Neural cell (in vitro differentiated cells): ENCODE results near the gene ADK.

Source experiments
- EZH2 ChIP-seq: fragments of 200-600, 300-800 bp; shearing (Covaris generic), sonication (generic); IDR thresholded peaks from 2 replicates; pipeline ENCODE4 v1.6.1; 2014; ENCODE audit warnings: antibody characterized with exemption, low read length, borderline replicate concordance, mild to moderate bottlenecking; ENCODE audit not compliant: insufficient read depth, poor library complexity, severe bottlenecking
- POLR2AphosphoS5 ChIP-seq: IDR thresholded peaks from 2 replicates; pipeline ENCODE4 v1.6.1; 2012
- RAD21 ChIP-seq: fragments of 450-650 bp; conservative IDR thresholded peaks from 2 replicates; pipeline ENCODE4 v1.6.1; 2014; ENCODE audit warnings: antibody characterized with exemption, mild to moderate bottlenecking, moderate library complexity
- TF ChIP-seq, protein P1 (sequence below): fragments of 450-650 bp; IDR thresholded peaks from 2 replicates; pipeline ENCODE4 v1.5.1; 2014; ENCODE audit warnings: antibody characterized with exemption, mild to moderate bottlenecking, moderate library complexity; ENCODE audit not compliant: poor library complexity, severe bottlenecking
- TF ChIP-seq, protein P2 (sequence below): IDR thresholded peaks from 2 replicates; pipeline ENCODE4 v1.6.1; 2012; ENCODE audit warnings: borderline replicate concordance

GRCh38 chr10:74624501-74624900 is 473.5 kb downstream of the ADK start:
- TF ChIP-seq, protein P1, sequence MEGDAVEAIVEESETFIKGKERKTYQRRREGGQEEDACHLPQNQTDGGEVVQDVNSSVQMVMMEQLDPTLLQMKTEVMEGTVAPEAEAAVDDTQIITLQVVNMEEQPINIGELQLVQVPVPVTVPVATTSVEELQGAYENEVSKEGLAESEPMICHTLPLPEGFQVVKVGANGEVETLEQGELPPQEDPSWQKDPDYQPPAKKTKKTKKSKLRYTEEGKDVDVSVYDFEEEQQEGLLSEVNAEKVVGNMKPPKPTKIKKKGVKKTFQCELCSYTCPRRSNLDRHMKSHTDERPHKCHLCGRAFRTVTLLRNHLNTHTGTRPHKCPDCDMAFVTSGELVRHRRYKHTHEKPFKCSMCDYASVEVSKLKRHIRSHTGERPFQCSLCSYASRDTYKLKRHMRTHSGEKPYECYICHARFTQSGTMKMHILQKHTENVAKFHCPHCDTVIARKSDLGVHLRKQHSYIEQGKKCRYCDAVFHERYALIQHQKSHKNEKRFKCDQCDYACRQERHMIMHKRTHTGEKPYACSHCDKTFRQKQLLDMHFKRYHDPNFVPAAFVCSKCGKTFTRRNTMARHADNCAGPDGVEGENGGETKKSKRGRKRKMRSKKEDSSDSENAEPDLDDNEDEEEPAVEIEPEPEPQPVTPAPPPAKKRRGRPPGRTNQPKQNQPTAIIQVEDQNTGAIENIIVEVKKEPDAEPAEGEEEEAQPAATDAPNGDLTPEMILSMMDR, result no peak
- TF ChIP-seq EZH2 (no peak), RAD21 (no peak), POLR2AphosphoS5 (no peak)
- TF ChIP-seq, protein P2, sequence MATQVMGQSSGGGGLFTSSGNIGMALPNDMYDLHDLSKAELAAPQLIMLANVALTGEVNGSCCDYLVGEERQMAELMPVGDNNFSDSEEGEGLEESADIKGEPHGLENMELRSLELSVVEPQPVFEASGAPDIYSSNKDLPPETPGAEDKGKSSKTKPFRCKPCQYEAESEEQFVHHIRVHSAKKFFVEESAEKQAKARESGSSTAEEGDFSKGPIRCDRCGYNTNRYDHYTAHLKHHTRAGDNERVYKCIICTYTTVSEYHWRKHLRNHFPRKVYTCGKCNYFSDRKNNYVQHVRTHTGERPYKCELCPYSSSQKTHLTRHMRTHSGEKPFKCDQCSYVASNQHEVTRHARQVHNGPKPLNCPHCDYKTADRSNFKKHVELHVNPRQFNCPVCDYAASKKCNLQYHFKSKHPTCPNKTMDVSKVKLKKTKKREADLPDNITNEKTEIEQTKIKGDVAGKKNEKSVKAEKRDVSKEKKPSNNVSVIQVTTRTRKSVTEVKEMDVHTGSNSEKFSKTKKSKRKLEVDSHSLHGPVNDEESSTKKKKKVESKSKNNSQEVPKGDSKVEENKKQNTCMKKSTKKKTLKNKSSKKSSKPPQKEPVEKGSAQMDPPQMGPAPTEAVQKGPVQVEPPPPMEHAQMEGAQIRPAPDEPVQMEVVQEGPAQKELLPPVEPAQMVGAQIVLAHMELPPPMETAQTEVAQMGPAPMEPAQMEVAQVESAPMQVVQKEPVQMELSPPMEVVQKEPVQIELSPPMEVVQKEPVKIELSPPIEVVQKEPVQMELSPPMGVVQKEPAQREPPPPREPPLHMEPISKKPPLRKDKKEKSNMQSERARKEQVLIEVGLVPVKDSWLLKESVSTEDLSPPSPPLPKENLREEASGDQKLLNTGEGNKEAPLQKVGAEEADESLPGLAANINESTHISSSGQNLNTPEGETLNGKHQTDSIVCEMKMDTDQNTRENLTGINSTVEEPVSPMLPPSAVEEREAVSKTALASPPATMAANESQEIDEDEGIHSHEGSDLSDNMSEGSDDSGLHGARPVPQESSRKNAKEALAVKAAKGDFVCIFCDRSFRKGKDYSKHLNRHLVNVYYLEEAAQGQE, result no peak
